ENCODE measurements around the gene FGGY. TPM values are rescaled to one million over a fixed set of nuclear protein-coding genes. Genes with fewer than 3 reads are reported as not detected.
"Not testable (repeated sequence)": the region's sequence is repeated elsewhere in the genome, so short reads cannot be mapped to it uniquely, and the experiment has no call there.

FGGY gene
- total RNA-seq, 1 experiment from 2014 or later = 17.8 TPM

DNA sequence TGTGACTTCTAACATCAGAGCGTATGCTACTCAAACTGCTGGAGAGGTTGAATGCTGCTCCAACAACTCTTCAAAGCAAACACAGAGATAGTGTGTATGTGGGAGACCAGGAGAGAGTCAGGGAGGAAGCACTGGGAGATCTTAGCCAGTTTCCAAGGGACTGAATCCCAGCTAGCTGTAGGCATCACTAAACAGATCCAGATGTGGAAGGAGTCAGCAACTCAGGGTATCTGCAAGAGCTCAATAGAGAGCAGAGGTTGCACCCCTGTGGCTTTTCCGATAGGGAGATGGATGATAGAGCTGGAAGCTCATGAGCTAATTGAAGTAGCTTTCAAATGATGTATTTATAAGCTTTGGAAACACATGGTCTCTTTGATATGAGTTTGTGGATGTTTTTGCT lies 349.0 kb downstream of the FGGY start:
- no peak overlapping the region for H3K4me2 ChIP-seq
- no peak overlapping the region for H2AFZ ChIP-seq
- H3K27me3 ChIP-seq (ENCODE audit: insufficient read depth, low read depth) = no peaks in the 10 kb centered on the region
- H3K4me1 ChIP-seq (replicated peaks; ENCODE audit: insufficient read depth) = no peaks in the 10 kb centered on the region
- H3K79me2 ChIP-seq (ENCODE audit: low read depth) = no peaks in the 10 kb centered on the region
- ChIA-PET POLR2A (ENCODE audit: unreplicated experiment) (no interaction called here), CTCF (no interaction called here)
- DNase-seq = no peak
- H3K4me3 ChIP-seq = no peak overlapping the region
- no TSS peak for BruUV-seq (replicated peaks)
- H3F3A ChIP-seq (ENCODE audit: insufficient read depth, low read depth) = no peaks in the 10 kb centered on the region
- no peaks in the 10 kb centered on the region for H4K20me1 ChIP-seq (ENCODE audit: insufficient read depth)
- no peak overlapping the region for H3K27ac ChIP-seq
- H3K36me3 ChIP-seq (ENCODE audit: low read depth) = no peaks in the 10 kb centered on the region
- H3K9me3 ChIP-seq (ENCODE audit: insufficient read depth, low read depth) = no peaks in the 10 kb centered on the region
- H3K9me2 ChIP-seq (ENCODE audit: insufficient read depth) = no peaks in the 10 kb centered on the region
- intact Hi-C loops (cut with micrococcal nuclease; ENCODE audit: unreplicated experiment) = no loop called here
- no peak for TF ChIP-seq EZH2 (IDR thresholded peaks at IDR 0.05; ENCODE audit: low read depth)
- TF ChIP-seq, protein P1, sequence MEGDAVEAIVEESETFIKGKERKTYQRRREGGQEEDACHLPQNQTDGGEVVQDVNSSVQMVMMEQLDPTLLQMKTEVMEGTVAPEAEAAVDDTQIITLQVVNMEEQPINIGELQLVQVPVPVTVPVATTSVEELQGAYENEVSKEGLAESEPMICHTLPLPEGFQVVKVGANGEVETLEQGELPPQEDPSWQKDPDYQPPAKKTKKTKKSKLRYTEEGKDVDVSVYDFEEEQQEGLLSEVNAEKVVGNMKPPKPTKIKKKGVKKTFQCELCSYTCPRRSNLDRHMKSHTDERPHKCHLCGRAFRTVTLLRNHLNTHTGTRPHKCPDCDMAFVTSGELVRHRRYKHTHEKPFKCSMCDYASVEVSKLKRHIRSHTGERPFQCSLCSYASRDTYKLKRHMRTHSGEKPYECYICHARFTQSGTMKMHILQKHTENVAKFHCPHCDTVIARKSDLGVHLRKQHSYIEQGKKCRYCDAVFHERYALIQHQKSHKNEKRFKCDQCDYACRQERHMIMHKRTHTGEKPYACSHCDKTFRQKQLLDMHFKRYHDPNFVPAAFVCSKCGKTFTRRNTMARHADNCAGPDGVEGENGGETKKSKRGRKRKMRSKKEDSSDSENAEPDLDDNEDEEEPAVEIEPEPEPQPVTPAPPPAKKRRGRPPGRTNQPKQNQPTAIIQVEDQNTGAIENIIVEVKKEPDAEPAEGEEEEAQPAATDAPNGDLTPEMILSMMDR (conservative IDR thresholded peaks at IDR 0.05) = no peak

DNA sequence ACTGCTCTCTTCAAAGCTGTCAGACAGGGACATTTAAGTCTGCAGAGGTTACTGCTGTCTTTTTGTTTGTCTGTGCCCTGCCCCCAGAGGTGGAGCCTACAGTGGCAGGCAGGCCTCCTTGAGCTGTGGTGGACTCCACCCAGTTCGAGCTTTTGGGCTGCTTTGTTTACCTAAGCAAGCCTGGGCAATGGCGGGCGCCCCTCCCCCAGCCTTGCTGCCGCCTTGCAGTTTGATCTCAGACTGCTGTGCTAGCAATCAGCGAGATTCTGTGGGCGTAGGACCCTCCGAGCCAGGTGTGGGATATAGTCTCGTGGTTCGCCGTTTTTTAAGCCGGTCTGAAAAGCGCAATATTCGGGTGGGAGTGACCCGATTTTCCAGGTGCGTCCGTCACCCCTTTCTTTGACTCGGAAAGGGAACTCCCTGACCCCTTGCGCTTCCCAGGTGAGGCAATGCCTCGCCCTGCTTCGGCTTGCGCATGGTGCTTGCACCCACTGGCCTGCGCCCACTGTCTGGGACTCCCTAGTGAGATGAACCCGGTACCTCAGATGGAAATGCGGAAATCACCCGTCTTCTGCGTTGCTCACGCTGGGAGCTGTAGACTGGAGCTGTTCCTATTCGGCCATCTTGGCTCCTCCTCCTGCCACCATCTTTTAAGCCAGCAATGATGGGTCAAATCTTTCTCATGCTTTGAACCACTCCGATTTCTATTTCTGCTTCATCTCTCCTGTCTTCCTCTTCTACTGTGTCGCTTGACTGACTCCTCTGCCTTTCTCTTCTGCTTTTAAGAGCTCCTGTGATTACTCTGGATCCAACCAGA lies 356.5 kb downstream of the FGGY start:
- H3K27me3 ChIP-seq (ENCODE audit: insufficient read depth, low read depth); POLR2A ChIA-PET (ENCODE audit: unreplicated experiment); H3K36me3 ChIP-seq (ENCODE audit: low read depth); H4K20me1 ChIP-seq (ENCODE audit: insufficient read depth); H3K4me3 ChIP-seq; H3K9me3 ChIP-seq (ENCODE audit: insufficient read depth, low read depth); H3K4me2 ChIP-seq; H3K79me2 ChIP-seq (ENCODE audit: low read depth); H2AFZ ChIP-seq; H3K27ac ChIP-seq; BruUV-seq (replicated peaks); CTCF ChIA-PET; intact Hi-C loops (cut with micrococcal nuclease; ENCODE audit: unreplicated experiment); H3F3A ChIP-seq (ENCODE audit: insufficient read depth, low read depth); DNase-seq; H3K4me1 ChIP-seq (replicated peaks; ENCODE audit: insufficient read depth); H3K9me2 ChIP-seq (ENCODE audit: insufficient read depth): not testable (repeated sequence)

DNA sequence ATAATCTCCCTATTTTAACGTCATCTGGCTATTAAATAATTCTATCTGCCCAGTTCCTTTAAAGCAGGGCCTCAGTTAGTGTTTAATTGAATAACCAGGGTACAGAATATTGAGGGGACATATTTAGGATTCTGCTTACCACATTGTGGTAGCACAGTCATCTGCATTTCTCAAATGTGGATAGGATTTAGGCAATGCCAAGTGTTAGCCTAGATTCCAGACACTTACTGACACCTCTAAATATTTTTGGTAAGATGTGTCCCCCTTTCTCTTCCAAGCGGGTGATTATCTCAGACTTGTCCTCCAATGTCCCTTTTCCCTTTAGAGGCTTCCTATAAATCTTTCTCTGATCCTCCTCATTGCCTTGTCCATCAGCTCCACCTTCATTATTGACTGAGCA lies 357.1 kb downstream of the FGGY start:
- Histone ChIP-seq H4K20me1 (ENCODE audit: insufficient read depth) (no peaks in the 10 kb centered on the region), H3K79me2 (ENCODE audit: low read depth) (no peaks in the 10 kb centered on the region), H3K27me3 (ENCODE audit: insufficient read depth, low read depth) (no peaks in the 10 kb centered on the region), H3K36me3 (ENCODE audit: low read depth) (no peaks in the 10 kb centered on the region), H3K4me2 (no peak overlapping the region), H2AFZ (no peak overlapping the region), H3K27ac (no peak overlapping the region), H3K4me1 (replicated peaks; ENCODE audit: insufficient read depth) (no peaks in the 10 kb centered on the region), H3K9me2 (ENCODE audit: insufficient read depth) (no peaks in the 10 kb centered on the region), H3F3A (ENCODE audit: insufficient read depth, low read depth) (no peaks in the 10 kb centered on the region), H3K9me3 (ENCODE audit: insufficient read depth, low read depth) (no peaks in the 10 kb centered on the region), H3K4me3 (no peak overlapping the region)
- no peak for TF ChIP-seq EZH2 (IDR thresholded peaks at IDR 0.05; ENCODE audit: low read depth)
- TF ChIP-seq, protein P1 (conservative IDR thresholded peaks at IDR 0.05) = no peak
- intact Hi-C loops (cut with micrococcal nuclease; ENCODE audit: unreplicated experiment) = no loop called here
- BruUV-seq (replicated peaks) = no TSS peak
- ChIA-PET POLR2A (ENCODE audit: unreplicated experiment) (no interaction called here), CTCF (no interaction called here)
- no peak for DNase-seq
